ENCODE data around the gene CELF1.

- TF ChIP-seq CTCF (IDR thresholded peaks at IDR 0.05) (no peak), EP300 (IDR thresholded peaks at IDR 0.05) (no peak)
These were observed 7.5 kb upstream of the CELF1 start for GRCh38 chr11:47560426-47560825.

Measured in gastroesophageal sphincter (tissue), 3 donors.